SK-N-SH treated with all-trans-retinoic acid at 6 μM for 48 hours (cell line): ENCODE results near the gene FGB.

Experiments
- ATAC-seq: fragments of 200-7000 bp; cut with Tn5 transposase; 3 replicates; pipeline ENCODE4 v1.9.1; 2020; ENCODE audit warnings: mild to moderate bottlenecking, moderate library complexity
- ARNTL ChIP-seq: fragments of 450-650 bp; formaldehyde crosslinking; IDR thresholded peaks from 2 replicates; pipeline ENCODE4 v1.5.0; 2020; ENCODE audit warnings: low read depth, mild to moderate bottlenecking, moderate library complexity, borderline replicate concordance
- BACH2 ChIP-seq: fragments of 250-450 bp; sonication (Bioruptor Pico); IDR thresholded peaks from 2 replicates; pipeline ENCODE4 v1.9.0; 2021; ENCODE audit warnings: mild to moderate bottlenecking, borderline replicate concordance
- CREB5 ChIP-seq: fragments of 250-450 bp; sonication (Bioruptor Pico); IDR thresholded peaks from 2 replicates; pipeline ENCODE4 v1.5.1; 2020; ENCODE audit warnings: low read depth, mild to moderate bottlenecking, moderate library complexity
- CSDC2 ChIP-seq: fragments of 250-450 bp; sonication (Bioruptor Pico); IDR thresholded peaks from 2 replicates; pipeline ENCODE4 v1.5.0; 2020; ENCODE audit warnings: mild to moderate bottlenecking, moderate library complexity
- CSRNP3 ChIP-seq: fragments of 250-450 bp; sonication (Bioruptor Pico); IDR thresholded peaks from 2 replicates; pipeline ENCODE4 v1.5.1; 2021; ENCODE audit warnings: mild to moderate bottlenecking, moderate library complexity
- ESRRG ChIP-seq: fragments of 250-450 bp; sonication (Bioruptor Pico); IDR thresholded peaks from 2 replicates; pipeline ENCODE4 v1.6.1; 2021; ENCODE audit warnings: mild to moderate bottlenecking
- GLIS3 ChIP-seq: fragments of 250-450 bp; sonication (Bioruptor Pico); IDR thresholded peaks from 2 replicates; pipeline ENCODE4 v1.5.0; 2020; ENCODE audit warnings: mild to moderate bottlenecking, moderate library complexity
- ISL1 ChIP-seq: fragments of 250-450 bp; sonication (Bioruptor Pico); IDR thresholded peaks from 2 replicates; pipeline ENCODE4 v2.1.2; 2022; ENCODE audit warnings: mild to moderate bottlenecking, moderate library complexity
- OSR1 ChIP-seq: fragments of 250-450 bp; sonication (Bioruptor Pico); IDR thresholded peaks from 2 replicates; pipeline ENCODE4 v1.8.0; 2022; ENCODE audit warnings: moderate library complexity, mild to moderate bottlenecking, inconsistent platforms
- POU6F1 ChIP-seq: fragments of 250-450 bp; sonication (Bioruptor Pico); IDR thresholded peaks from 2 replicates; pipeline ENCODE4 v1.8.0; 2021; ENCODE audit warnings: low read depth, mild to moderate bottlenecking, moderate library complexity, borderline replicate concordance
- PPARA ChIP-seq: fragments of 250-450 bp; sonication (Bioruptor Pico); IDR thresholded peaks from 2 replicates; pipeline ENCODE4 v1.5.0; 2020; ENCODE audit warnings: mild to moderate bottlenecking, borderline replicate concordance
- RARB ChIP-seq: fragments of 250-450 bp; sonication (Bioruptor Pico); IDR thresholded peaks from 2 replicates; pipeline ENCODE4 v1.8.0; 2021; ENCODE audit warnings: mild to moderate bottlenecking, moderate library complexity
- SNAI2 ChIP-seq: fragments of 250-450 bp; sonication (Bioruptor Pico); IDR thresholded peaks from 2 replicates; pipeline ENCODE4 v1.5.0; 2020; ENCODE audit warnings: mild to moderate bottlenecking, moderate library complexity
- TCF4 ChIP-seq: fragments of 250-450 bp; sonication (Bioruptor Pico); IDR thresholded peaks from 2 replicates; pipeline ENCODE4 v1.8.0; 2021; ENCODE audit warnings: mild to moderate bottlenecking, moderate library complexity, borderline replicate concordance
- TOX ChIP-seq: fragments of 250-450 bp; sonication (Bioruptor Pico); IDR thresholded peaks from 2 replicates; pipeline ENCODE4 v1.8.0; 2021; ENCODE audit warnings: mild to moderate bottlenecking, moderate library complexity, borderline replicate concordance
- TSHZ2 ChIP-seq: fragments of 250-450 bp; sonication (Bioruptor Pico); IDR thresholded peaks from 2 replicates; pipeline ENCODE4 v1.5.0; 2020; ENCODE audit warnings: mild to moderate bottlenecking, moderate library complexity
- ZC3H10 ChIP-seq: fragments of 250-450 bp; sonication (Bioruptor Pico); IDR thresholded peaks from 2 replicates; pipeline ENCODE4 v1.5.1; 2021; ENCODE audit warnings: mild to moderate bottlenecking, moderate library complexity
- ZFP3 ChIP-seq: fragments of 250-450 bp; sonication (Bioruptor Pico); IDR thresholded peaks from 2 replicates; pipeline ENCODE4 v1.5.0; 2020; ENCODE audit warnings: mild to moderate bottlenecking, moderate library complexity
- ZFP30 ChIP-seq: fragments of 450-650 bp; formaldehyde crosslinking; IDR thresholded peaks from 2 replicates; pipeline ENCODE4 v1.5.0; 2022; ENCODE audit warnings: mild to moderate bottlenecking, moderate library complexity
- ZNF565 ChIP-seq: fragments of 450-650 bp; formaldehyde crosslinking; conservative IDR thresholded peaks from 2 replicates; pipeline ENCODE4 v1.5.0; 2020; ENCODE audit warnings: low read depth, mild to moderate bottlenecking, moderate library complexity
- ZNF70 ChIP-seq: fragments of 450-650 bp; formaldehyde crosslinking; IDR thresholded peaks from 2 replicates; pipeline ENCODE4 v1.5.0; 2020; ENCODE audit warnings: mild to moderate bottlenecking, moderate library complexity

The FGB gene

GRCh38 chr4:154574311-154574710 lies 11.5 kb downstream of the FGB start (continued):
- TF ChIP-seq ARNTL (CRISPR knock-in tag): no peak
- TF ChIP-seq, all 23 proteins: peak for 0

- ATAC-seq: no peak
- TF ChIP-seq OSR1 (CRISPR knock-in tag): no peak
Measured at GRCh38 chr4:154577324-154577723, 14.5 kb downstream of the FGB start.

- TF ChIP-seq TSHZ2 (CRISPR knock-in tag): no peak
- no peak for TF ChIP-seq ZNF565 (CRISPR knock-in tag)
- no peak for TF ChIP-seq ZC3H10
- no peak for TF ChIP-seq POU6F1
- no peak for TF ChIP-seq GLIS3 (CRISPR knock-in tag)
- TF ChIP-seq CSDC2: no peak
- no peak for TF ChIP-seq PPARA (CRISPR knock-in tag)
- TF ChIP-seq ZFP30: no peak
- TF ChIP-seq RARB (CRISPR knock-in tag): no peak
- TF ChIP-seq ARNTL (CRISPR knock-in tag): no peak
- TF ChIP-seq TOX (CRISPR knock-in tag): no peak
- no peak for TF ChIP-seq ISL1 (CRISPR knock-in tag)
- no peak for TF ChIP-seq CSRNP3 (CRISPR knock-in tag)
- TF ChIP-seq ZNF70 (CRISPR knock-in tag): no peak
- no peak for TF ChIP-seq ZFP3
- no peak for TF ChIP-seq CREB5 (CRISPR knock-in tag)
- ATAC-seq: no peak
Measured at GRCh38 chr4:154578919-154579318, 16.1 kb downstream of the FGB start.

GRCh38 chr4:154579927-154580326 lies 17.1 kb downstream of the FGB start:
- no peak for ATAC-seq
- no peak for TF ChIP-seq CSRNP3 (CRISPR knock-in tag)
- no peak for TF ChIP-seq BACH2
- TF ChIP-seq ZNF565 (CRISPR knock-in tag): no peak
- no peak for TF ChIP-seq ISL1 (CRISPR knock-in tag)
- TF ChIP-seq OSR1 (CRISPR knock-in tag): no peak
- TF ChIP-seq ESRRG (CRISPR knock-in tag): no peak
- TF ChIP-seq POU6F1: no peak
- TF ChIP-seq TSHZ2 (CRISPR knock-in tag): no peak
- TF ChIP-seq ZFP3: no peak
- no peak for TF ChIP-seq PPARA (CRISPR knock-in tag)
- TF ChIP-seq SNAI2 (CRISPR knock-in tag): no peak
- no peak for TF ChIP-seq CREB5 (CRISPR knock-in tag)
- no peak for TF ChIP-seq CSDC2
- TF ChIP-seq TCF4: no peak
- no peak for TF ChIP-seq TOX (CRISPR knock-in tag)
- TF ChIP-seq RARB (CRISPR knock-in tag): no peak
